KMS-11 (cell line): Measurements from ENCODE around the gene KY.

Source experiments
- H2AFZ ChIP-seq: fragments of 200-600 bp; sonication (generic); 2 replicates; pipeline ENCODE4 v1.6.1; 2016; ENCODE audit warnings: antibody characterized with exemption, mixed run types, low read depth
- H3K27ac ChIP-seq: fragments of 200-600 bp; sonication (generic); 2 replicates; pipeline ENCODE4 v1.6.1; 2016; ENCODE audit warnings: mild to moderate bottlenecking, mixed run types
- H3K27me3 ChIP-seq: fragments of 200-600 bp; sonication (generic); 2 replicates; pipeline ENCODE4 v1.6.1; 2017; ENCODE audit warnings: mild to moderate bottlenecking, low read depth, mixed run types, moderate library complexity; ENCODE audit not compliant: insufficient read depth
- H3K36me3 ChIP-seq: fragments of 200-600 bp; sonication (generic); 2 replicates; pipeline ENCODE4 v1.6.1; 2017; ENCODE audit warnings: mild to moderate bottlenecking, mixed run types; ENCODE audit not compliant: insufficient read depth
- H3K4me1 ChIP-seq: fragments of 200-600 bp; sonication (generic); 2 replicates; pipeline ENCODE4 v1.6.1; 2016; ENCODE audit warnings: mild to moderate bottlenecking, low read depth, mixed run types; ENCODE audit not compliant: poor library complexity, severe bottlenecking
- H3K4me2 ChIP-seq: fragments of 200-600 bp; sonication (generic); 2 replicates; pipeline ENCODE4 v1.7.0; 2016; ENCODE audit warnings: mild to moderate bottlenecking, mixed run types
- H3K4me3 ChIP-seq: fragments of 200-600 bp; sonication (generic); IDR thresholded peaks from 2 replicates; pipeline ENCODE4 v1.6.1; 2017; ENCODE audit warnings: low read depth, low read length, mixed read lengths; ENCODE audit not compliant: insufficient read depth
- H3K79me2 ChIP-seq: fragments of 200-600 bp; sonication (generic); 2 replicates; pipeline ENCODE4 v1.6.1; 2016; ENCODE audit warnings: low read depth, mixed run types; ENCODE audit not compliant: insufficient read depth
- H3K9ac ChIP-seq: fragments of 200-600 bp; sonication (generic); 2 replicates; pipeline ENCODE4 v1.6.1; 2016; ENCODE audit warnings: mild to moderate bottlenecking, mixed run types
- H4K20me1 ChIP-seq: fragments of 200-600 bp; sonication (generic); 2 replicates; pipeline ENCODE4 v1.6.1; 2016; ENCODE audit warnings: mild to moderate bottlenecking, mixed run types; ENCODE audit not compliant: insufficient read depth
- CTCF ChIP-seq: fragments of 200-600 bp; sonication (generic); conservative IDR thresholded peaks from 2 replicates; pipeline ENCODE4 v1.6.1; 2017; ENCODE audit warnings: low read depth, mild to moderate bottlenecking, antibody characterized with exemption, low read length, moderate library complexity, mixed read lengths

KY gene

DNA sequence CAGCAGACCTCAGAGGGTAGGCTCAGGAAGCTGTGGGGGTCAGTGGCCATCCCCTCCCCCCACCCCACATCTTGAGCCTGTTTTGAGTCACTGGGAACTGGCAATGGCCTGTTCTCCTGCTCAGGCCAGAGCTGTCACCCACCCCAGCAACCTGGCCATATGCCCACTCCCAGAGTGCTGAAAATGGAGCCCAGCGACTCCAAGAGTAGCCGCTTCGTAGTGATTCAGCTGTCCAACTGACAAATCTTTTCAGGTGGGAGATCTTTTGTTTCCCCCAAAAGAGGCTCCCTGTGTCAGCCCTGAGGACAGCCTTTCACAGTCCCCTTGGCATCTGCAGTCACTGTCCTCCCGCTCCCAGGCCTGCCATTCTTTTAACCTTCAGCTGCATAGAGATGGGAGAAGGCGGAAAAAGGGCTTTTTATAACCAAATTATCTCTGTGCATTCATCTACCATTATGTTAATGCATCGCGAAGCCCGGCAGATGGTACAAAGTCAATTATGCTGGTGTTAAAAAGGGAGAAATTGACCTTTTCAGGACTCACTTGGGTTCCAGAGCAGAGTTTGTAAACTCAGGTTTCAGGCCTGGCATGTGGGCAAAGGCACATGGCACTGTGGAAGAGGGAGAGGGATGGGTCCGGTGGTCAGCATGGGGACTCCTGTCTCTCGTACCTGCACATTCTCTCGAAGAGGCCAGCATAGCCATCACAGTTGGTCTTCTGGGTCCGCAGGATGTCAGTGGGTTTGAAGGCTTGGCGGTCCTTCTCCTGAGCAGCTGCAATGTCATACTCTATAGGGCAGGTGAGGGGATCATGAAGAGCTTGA is 32.1 kb downstream of the KY start:
- Histone ChIP-seq H3K27me3 (no peaks in the 10 kb centered on the region), H3K79me2 (no peaks in the 10 kb centered on the region), H3K4me3 (no peak overlapping the region), H3K9ac (no peak overlapping the region), H2AFZ (no peak overlapping the region), H3K4me1 (peaks cover 13% of the 10 kb centered on the region), H3K36me3 (no peaks in the 10 kb centered on the region), H3K27ac (no peak overlapping the region), H3K4me2 (no peak overlapping the region), H4K20me1 (no peaks in the 10 kb centered on the region)
- no peak for TF ChIP-seq CTCF

DNA sequence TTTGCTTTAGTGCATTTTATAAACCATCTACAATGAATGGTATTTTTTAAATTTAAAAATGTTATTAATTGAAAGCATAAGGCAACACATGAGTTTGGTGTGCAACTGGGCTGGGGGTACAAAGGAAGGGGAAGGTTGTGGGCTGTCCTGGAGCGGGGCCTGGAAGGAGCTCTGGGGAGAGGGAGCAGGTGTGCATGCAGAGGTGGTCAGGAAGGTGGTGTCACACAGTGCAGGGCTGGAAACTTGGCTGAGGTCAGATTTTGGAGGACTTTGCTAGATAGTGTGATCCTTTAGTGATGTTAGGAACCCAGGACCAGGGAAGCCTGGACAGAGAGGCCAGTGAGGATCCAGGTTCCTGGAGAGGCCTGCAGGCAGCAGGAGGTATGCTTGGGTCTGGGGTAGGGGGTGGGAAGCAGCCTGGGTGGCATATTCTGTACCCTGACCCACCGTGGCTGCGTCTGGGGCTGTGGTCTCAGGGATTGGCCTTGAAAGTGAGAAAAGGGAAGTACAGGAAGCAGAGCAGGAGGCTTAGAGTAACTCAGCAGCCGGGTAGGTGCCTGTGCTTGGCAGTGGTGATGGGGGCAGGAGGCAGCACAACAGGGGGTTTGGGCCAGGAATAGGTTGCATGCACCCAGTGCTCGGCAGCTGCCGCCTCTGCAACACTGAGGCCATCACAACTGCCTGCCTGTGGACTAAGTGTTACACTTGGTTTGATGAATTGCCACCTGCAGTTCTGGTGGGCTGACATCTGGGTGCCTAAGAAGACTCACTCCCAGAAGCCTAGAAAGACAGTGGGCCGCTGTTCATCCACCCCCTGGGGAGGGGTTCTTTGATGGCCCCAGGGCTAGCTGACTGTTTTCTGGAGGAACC is 33.0 kb downstream of the KY start:
- no peak overlapping the region for H3K4me2 ChIP-seq
- H3K4me1 ChIP-seq: peaks cover 13% of the 10 kb centered on the region
- H3K27ac ChIP-seq: no peak overlapping the region
- no peaks in the 10 kb centered on the region for H3K79me2 ChIP-seq
- H3K27me3 ChIP-seq: no peaks in the 10 kb centered on the region
- no peak for TF ChIP-seq CTCF
- H3K4me3 ChIP-seq: no peak overlapping the region
- no peak overlapping the region for H2AFZ ChIP-seq
- H3K9ac ChIP-seq: no peak overlapping the region
- H3K36me3 ChIP-seq: no peaks in the 10 kb centered on the region
- no peaks in the 10 kb centered on the region for H4K20me1 ChIP-seq

GRCh38 chr3:134615743-134616142 is 35.1 kb downstream of the KY start:
- H3K4me3 ChIP-seq: no peak overlapping the region
- H2AFZ ChIP-seq: no peak overlapping the region
- no peak overlapping the region for H3K9ac ChIP-seq
- H3K4me1 ChIP-seq: no peaks in the 10 kb centered on the region
- no peak overlapping the region for H3K27ac ChIP-seq
- H3K4me2 ChIP-seq: no peak overlapping the region
- no peaks in the 10 kb centered on the region for H3K79me2 ChIP-seq
- no peaks in the 10 kb centered on the region for H4K20me1 ChIP-seq
- no peak for TF ChIP-seq CTCF
- no peaks in the 10 kb centered on the region for H3K27me3 ChIP-seq
- no peaks in the 10 kb centered on the region for H3K36me3 ChIP-seq

- H2AFZ ChIP-seq: no peak overlapping the region
- no peak overlapping the region for H3K4me3 ChIP-seq
- TF ChIP-seq CTCF: no peak
- no peaks in the 10 kb centered on the region for H3K36me3 ChIP-seq
- no peaks in the 10 kb centered on the region for H4K20me1 ChIP-seq
- H3K27me3 ChIP-seq: no peaks in the 10 kb centered on the region
- H3K79me2 ChIP-seq: no peaks in the 10 kb centered on the region
- H3K4me2 ChIP-seq: no peak overlapping the region
- H3K27ac ChIP-seq: no peak overlapping the region
- H3K9ac ChIP-seq: no peak overlapping the region
- H3K4me1 ChIP-seq: no peaks in the 10 kb centered on the region
These were observed 35.9 kb downstream of the KY start for GRCh38 chr3:134614955-134615354.
